Mucosa of stomach (tissue), 1 donor: ENCODE measurements around the gene TBC1D17.

Experiments
- H3K27me3 ChIP-seq: one replicate; pipeline ENCODE4 v1.7.0; 2013; ENCODE audit warnings: mild to moderate bottlenecking, low read length; ENCODE audit not compliant: control insufficient read depth, insufficient read depth
- H3K36me3 ChIP-seq: one replicate; pipeline ENCODE4 v1.7.0; 2013; ENCODE audit warnings: low read length; ENCODE audit not compliant: control insufficient read depth, insufficient read depth
- H3K4me1 ChIP-seq: one replicate; pipeline ENCODE4 v1.7.0; 2013; ENCODE audit warnings: mild to moderate bottlenecking, low read length; ENCODE audit not compliant: control insufficient read depth, insufficient read depth
- H3K4me3 ChIP-seq: one replicate; pipeline ENCODE4 v1.7.0; 2013; ENCODE audit warnings: low read length
- H3K9ac ChIP-seq: one replicate; pipeline ENCODE4 v1.7.0; 2013; ENCODE audit warnings: mild to moderate bottlenecking, low read length, moderate library complexity
- H3K9me3 ChIP-seq: one replicate; pipeline ENCODE4 v1.7.0; 2013; ENCODE audit warnings: mild to moderate bottlenecking, low read length, moderate library complexity; ENCODE audit not compliant: control insufficient read depth
- donor health status: Pancreatic carcinoma.

TBC1D17 gene

DNA sequence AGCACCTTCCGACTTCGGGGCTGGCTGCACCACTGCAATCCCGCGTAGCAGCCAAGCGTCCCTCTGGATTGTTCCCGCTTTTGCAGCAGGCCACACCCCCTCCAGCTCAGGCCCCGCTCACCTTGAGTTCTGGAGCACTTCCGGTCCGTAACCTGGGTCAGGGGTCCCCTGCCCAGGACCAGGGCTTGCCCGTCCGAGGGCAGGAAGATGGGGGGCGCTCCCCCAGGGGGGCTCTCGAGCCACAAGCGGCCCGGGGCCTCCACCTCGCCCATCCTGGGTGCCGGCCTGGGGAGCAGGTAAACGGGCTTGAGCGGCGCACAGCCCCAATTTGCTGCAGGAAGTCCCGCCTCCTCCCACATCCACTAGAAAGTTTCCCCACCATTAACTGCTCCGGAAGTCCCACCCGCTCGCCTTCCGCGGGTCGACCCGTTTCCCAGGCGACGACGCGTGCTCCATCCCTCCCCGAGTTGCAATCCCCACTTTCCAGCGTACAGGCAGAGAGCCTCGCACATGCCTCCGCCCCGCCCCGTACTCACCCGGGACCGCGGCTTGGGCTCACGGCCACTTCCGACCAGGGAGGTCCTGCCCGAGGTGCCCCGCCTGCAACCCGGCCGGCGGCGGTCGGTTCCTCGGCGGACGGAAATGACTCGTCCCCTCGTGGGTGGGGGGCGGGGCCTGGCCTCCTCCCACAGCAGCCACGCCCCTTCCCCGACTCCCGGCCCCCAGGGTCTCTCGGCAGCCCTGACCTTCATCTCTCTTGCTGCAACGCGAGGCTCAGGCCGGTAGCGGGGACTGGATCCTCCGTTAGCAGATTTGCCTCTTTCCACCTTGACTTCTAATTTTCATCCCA is 10.3 kb upstream of the TBC1D17 start, which contains the start of gene PNKP:
PNKP (minus strand) TSS at position 644 of the 850 bp plus-strand sequence; CDS start at position 272, 372 bp downstream.
- Histone ChIP-seq H3K4me3 (peak within 1 kb of the TSS; percentile 92), H3K9me3 (no peaks in the 10 kb centered on the region), H3K9ac (peak within 1 kb of the TSS; percentile 82), H3K27me3 (no peaks in the 10 kb centered on the region), H3K4me1 (peaks cover 43% of the 10 kb centered on the region), H3K36me3 (peaks cover 11% of the 10 kb centered on the region)

DNA sequence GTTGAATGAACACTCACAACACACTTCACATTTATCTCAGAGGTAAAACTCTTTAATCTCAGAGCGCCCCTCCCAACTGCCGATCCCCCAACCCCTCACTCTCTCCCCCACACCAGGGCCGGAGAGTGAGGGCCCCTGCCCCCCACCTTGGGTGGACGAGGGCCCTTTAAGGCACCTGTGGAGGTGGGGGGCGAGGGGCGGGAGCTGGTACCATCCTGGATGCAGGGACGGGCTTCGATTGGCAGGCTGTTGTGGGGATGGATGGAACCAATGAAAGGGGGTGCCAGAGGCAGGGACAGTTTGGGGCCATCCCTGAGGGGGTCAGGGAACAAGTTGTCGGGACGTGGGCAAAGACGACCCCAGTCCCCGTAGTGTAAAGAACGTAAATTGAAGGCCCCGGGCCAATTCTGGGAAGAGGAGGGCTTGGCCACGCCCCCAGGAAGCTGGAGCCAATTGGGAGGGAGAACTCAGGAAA is 8.5 kb upstream of the TBC1D17 start:
- Histone ChIP-seq H3K36me3 (peaks cover 7% of the 10 kb centered on the region), H3K4me3 (peak overlapping the region; percentile 38), H3K4me1 (peaks cover 43% of the 10 kb centered on the region), H3K27me3 (no peaks in the 10 kb centered on the region), H3K9ac (peak overlapping the region; percentile 22), H3K9me3 (no peaks in the 10 kb centered on the region)

- no peaks in the 10 kb centered on the region for H3K27me3 ChIP-seq
- peaks cover 40% of the 10 kb centered on the region for H3K4me1 ChIP-seq
- peaks cover under 1% of the 10 kb centered on the region for H3K36me3 ChIP-seq
- peak overlapping the region; percentile 66 for H3K9ac ChIP-seq
- no peaks in the 10 kb centered on the region for H3K9me3 ChIP-seq
- H3K4me3 ChIP-seq, result peak overlapping the region; percentile 49
Measured at GRCh38 chr19:49869484-49870308, 7.8 kb upstream of the TBC1D17 start.

- Histone ChIP-seq H3K9me3 (no peaks in the 10 kb centered on the region), H3K9ac (peak overlapping the region; percentile 66), H3K27me3 (no peaks in the 10 kb centered on the region), H3K4me1 (peaks cover 37% of the 10 kb centered on the region), H3K36me3 (no peaks in the 10 kb centered on the region), H3K4me3 (peak overlapping the region; percentile 49)
Measured at GRCh38 chr19:49870309-49870901, 7.1 kb upstream of the TBC1D17 start.

DNA sequence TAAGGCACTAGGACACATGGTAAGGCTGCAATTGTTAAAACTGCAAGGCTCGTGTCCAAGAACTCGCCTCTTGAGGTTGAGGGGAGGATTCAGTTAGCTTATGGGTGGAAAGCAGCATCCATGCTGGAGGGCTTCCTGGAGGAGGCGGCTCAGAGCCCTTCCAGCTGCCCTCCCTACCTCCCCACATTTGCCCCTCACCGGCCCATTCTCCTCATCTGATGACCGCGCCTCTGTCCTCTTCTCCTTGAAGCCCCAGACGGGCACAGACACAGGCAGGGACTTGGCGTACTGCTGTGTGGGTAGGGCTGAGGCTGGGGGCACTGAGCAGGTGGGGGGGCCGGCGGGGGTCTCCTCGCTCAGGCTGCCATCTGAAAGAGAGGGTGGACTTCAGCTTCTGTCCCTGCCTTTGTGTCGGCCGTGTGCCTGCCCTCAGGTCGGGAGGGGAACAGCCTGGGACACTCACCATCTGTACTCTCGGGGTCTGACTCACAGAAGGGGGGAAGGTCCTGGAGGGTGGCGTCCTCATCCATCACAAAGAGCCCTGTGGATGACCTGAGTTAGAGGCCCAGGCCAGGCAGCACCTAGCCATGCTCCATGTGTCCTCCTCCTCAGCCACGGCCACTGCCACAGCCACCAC is 6.0 kb upstream of the TBC1D17 start:
- no peaks in the 10 kb centered on the region for H3K9me3 ChIP-seq
- H3K4me3 ChIP-seq, result no peak overlapping the region
- H3K4me1 ChIP-seq, result peaks cover 30% of the 10 kb centered on the region
- H3K9ac ChIP-seq, result no peak overlapping the region
- no peaks in the 10 kb centered on the region for H3K27me3 ChIP-seq
- H3K36me3 ChIP-seq, result no peaks in the 10 kb centered on the region

DNA sequence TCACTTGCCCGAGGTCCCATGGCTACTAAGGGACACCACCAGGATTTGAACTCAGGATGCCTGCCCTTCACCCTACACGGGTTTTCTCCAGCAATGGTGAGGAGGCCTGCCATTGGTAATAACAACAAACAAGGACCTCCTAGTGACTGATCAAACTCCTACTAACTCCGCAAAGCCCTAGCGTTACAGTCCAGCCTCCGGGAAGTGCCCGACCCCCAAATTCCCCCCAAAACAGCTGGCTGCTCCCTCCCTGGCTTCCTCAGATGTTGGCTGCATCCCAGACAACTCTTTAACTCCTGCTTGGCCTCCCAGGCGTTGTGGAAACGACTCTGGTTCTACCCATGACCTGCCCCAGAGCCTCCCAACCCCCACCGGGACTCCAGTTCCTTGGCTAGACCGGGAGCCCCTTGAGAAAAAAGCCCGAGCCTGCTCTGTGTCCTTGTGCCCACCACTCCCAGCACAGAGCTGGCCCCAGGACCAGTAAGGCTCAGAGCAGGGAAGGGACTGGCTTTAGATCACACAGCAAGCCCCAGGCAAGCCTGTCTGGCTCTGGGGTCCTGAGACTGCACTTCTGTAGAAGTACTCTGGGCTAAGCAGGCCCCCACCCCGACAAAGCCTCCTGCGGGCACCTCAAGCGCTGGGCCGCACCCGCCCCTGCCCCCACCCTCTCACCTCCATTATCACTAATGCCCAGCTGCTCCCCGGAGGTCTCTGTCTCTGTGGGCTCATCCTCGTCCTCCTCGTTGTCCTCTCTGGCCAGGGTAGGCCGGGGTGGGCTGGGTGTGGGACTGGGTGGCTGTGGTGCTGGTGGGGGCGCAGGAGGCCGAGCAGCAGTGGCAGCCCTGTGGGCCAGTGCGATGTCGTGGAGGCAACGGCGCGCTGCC is 5.0 kb upstream of the TBC1D17 start:
- H3K4me1 ChIP-seq, result peaks cover 26% of the 10 kb centered on the region
- no peak overlapping the region for H3K4me3 ChIP-seq
- no peaks in the 10 kb centered on the region for H3K27me3 ChIP-seq
- no peaks in the 10 kb centered on the region for H3K9me3 ChIP-seq
- H3K36me3 ChIP-seq, result no peaks in the 10 kb centered on the region
- H3K9ac ChIP-seq, result no peak overlapping the region

DNA sequence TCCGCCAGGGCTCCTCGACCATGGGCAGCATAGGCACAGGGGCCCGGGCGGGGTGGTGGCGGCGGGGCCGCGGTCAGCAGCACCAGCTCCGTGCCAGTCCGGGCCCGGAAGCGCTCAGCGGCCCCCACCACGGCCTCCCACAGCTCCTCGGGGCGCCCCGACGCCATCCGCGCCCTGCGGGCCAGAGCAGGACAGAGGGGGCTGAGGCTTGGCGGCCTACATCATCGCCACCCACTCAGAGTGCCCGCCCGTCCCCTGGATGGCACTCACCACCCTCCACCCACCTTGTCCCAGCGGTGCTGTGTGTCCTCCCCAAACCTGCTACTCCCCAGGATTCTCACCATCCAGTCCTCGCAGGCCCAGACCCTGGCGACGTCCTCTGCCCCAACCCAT is 4.4 kb upstream of the TBC1D17 start:
- no peaks in the 10 kb centered on the region for H3K27me3 ChIP-seq
- H3K36me3 ChIP-seq, result no peaks in the 10 kb centered on the region
- peaks cover 27% of the 10 kb centered on the region for H3K4me1 ChIP-seq
- H3K9ac ChIP-seq, result no peak overlapping the region
- no peak overlapping the region for H3K4me3 ChIP-seq
- H3K9me3 ChIP-seq, result no peaks in the 10 kb centered on the region

DNA sequence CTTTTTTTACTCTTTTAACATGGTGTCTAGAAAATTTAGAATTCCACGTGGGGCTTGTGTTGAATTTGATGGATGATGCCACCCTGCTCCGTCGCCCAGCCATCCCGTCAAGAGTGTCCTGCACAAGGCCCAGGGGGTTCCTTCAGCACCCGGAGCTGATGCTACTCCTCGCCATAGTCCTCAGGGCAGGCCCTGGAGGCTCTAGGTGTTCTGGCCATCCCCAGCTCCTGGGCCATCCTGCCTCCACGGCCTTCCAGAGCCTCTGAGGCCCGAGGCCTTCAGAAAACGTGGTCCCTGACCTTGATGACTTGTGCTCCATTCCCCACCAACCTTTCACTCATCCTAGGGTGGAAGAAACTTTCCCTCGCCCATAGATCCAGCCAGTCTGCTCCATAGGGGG is 3.7 kb upstream of the TBC1D17 start:
- H3K4me1 ChIP-seq, result peaks cover 29% of the 10 kb centered on the region
- H3K9me3 ChIP-seq, result no peaks in the 10 kb centered on the region
- H3K27me3 ChIP-seq, result no peaks in the 10 kb centered on the region
- H3K9ac ChIP-seq, result no peak overlapping the region
- peaks cover 4% of the 10 kb centered on the region for H3K36me3 ChIP-seq
- H3K4me3 ChIP-seq, result no peak overlapping the region

GRCh38 chr19:49874503-49875157 is 2.9 kb upstream of the TBC1D17 start:
- Histone ChIP-seq H3K27me3 (no peaks in the 10 kb centered on the region), H3K4me3 (no peak overlapping the region), H3K9ac (no peak overlapping the region), H3K9me3 (no peaks in the 10 kb centered on the region), H3K36me3 (peaks cover 4% of the 10 kb centered on the region), H3K4me1 (peaks cover 29% of the 10 kb centered on the region)

GRCh38 chr19:49875177-49875576 is 2.3 kb upstream of the TBC1D17 start:
- peak overlapping the region; percentile 91 for H3K9ac ChIP-seq
- peaks cover 5% of the 10 kb centered on the region for H3K36me3 ChIP-seq
- H3K9me3 ChIP-seq, result no peaks in the 10 kb centered on the region
- H3K4me3 ChIP-seq, result no peak overlapping the region
- peaks cover 26% of the 10 kb centered on the region for H3K4me1 ChIP-seq
- no peaks in the 10 kb centered on the region for H3K27me3 ChIP-seq
